Stimulated activated CD4-positive, alpha-beta T cell treated with anti-CD3 and anti-CD28 coated beads, Interleukin-4, amount 100 ng/mL, for 48 hours (primary cell): Measurements from ENCODE around the gene RASSF5.
A peak's percentile ranks its signal among the peaks of the same experiment; 100 is the strongest.

ENCODE experiments used
- DNase-seq, 2 donors: peaks; one replicate each; pipeline ENCODE4 v3.0.0-alpha.2; 2020; ENCODE audit warnings: low read depth in 2 of 2

Gene RASSF5, protein sequence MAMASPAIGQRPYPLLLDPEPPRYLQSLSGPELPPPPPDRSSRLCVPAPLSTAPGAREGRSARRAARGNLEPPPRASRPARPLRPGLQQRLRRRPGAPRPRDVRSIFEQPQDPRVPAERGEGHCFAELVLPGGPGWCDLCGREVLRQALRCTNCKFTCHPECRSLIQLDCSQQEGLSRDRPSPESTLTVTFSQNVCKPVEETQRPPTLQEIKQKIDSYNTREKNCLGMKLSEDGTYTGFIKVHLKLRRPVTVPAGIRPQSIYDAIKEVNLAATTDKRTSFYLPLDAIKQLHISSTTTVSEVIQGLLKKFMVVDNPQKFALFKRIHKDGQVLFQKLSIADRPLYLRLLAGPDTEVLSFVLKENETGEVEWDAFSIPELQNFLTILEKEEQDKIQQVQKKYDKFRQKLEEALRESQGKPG

GRCh38 chr1:206507284-206508129, at the start of gene RASSF5:
TSS of gene RASSF5 (plus strand) at chr1:206507531. CDS start at chr1:206507603, 72 bp downstream.
- peak; percentile 71 to 81 for DNase-seq

DNA sequence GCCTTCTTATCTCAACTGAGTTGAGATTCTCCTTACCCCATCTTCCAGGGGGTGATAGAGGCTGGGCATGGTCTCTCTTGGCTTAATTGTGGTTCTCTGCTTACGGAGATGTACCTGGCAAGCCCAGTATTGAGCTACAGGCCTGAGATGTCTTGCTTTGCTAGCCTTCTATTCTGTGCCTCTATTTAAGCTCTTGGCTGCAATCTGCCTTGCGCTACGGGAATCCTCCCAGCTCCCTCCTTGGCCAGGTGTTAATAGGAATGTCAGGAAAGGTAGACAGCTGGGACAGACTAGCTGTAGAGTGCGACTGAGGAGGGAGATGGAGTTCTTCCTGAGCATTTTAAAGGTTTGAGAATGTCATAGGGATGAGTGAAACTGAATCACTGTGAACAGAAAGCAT, 47.6 kb upstream of the RASSF5 start:
- no peak for DNase-seq

- DNase-seq = no peak
These were observed 46.4 kb upstream of the RASSF5 start for GRCh38 chr1:206460836-206461426.

DNA sequence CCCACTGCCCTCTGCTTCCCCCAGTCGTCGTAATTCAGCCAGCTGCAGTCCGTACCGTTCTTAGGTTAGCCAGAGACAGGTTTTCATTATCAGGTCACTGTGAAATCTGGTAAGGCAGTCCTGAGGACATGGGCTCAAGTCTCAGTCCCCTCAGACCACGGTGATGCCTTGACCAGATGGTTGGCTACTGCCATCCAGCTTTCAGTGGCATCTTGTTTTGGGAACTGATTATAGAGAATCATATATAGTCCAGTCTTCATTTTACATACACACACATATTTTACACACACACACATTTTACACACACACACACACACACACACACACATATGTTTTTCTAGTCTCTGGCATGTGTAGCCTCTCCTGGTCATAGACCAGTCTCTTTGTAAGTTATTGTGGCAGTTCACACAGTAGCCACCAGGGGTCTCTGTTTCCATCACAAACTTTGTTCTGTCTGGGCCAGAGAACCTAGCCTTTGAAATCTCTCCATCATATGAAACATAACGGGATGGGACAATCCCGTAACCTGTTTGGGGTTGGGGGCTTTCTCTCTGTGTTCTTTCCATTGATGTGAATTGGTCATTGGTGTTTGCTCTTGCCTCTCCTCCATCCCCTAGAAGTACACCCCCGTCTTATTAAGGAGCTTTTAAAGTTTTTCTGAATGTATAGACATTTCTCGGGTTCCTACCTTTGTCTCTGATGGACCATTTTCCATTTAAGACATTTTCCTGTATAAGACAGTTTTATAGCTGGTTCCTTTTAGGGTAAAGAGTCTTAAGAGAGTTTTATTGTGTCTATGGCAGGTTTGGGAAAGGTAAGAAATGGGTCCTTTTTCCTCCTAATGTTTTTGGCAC, 45.5 kb upstream of the RASSF5 start:
- peak; percentile 60 to 67 for DNase-seq

DNA sequence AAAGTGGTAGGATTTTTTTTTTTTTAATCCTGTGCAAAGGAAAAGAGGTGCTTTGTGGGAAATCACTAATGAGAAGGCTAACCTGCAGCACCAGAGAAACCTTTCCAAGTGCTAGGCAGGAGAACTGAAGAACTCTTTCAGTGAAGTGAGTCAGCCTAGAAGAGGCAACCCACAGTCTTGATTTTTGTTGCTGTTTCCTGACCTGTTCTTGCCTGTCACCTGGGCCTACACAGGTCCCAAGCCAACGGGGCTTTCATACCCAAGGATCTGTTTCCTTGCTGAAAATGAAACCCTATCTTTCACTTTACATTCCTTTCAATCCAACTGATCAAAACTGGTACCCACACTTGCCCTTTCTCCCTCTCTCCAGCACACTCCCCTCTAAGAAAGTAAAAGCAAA, 44.2 kb upstream of the RASSF5 start:
- DNase-seq = no peak

DNA sequence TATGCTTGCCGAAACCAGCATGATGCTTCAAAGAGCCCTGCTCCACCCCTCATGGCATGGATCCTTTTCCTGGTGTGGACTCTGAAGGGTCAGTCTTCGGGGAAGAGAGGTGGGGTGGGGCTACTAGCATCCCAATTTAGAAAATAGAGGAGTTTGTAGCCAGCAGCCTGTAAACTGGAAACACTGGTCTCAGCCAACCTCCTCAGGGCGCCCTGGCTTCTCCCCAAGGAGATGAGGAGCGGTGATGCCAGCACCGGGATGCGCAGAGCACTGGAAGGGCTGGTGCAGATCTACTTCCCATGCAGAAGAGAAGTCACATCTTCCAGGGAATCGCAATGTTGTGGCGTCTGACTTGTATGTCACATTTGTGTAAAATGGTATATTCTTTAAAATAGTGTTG, 43.4 kb upstream of the RASSF5 start:
- DNase-seq = no peak

GRCh38 chr1:206464456-206464964, 42.8 kb upstream of the RASSF5 start:
- DNase-seq = no peak

DNA sequence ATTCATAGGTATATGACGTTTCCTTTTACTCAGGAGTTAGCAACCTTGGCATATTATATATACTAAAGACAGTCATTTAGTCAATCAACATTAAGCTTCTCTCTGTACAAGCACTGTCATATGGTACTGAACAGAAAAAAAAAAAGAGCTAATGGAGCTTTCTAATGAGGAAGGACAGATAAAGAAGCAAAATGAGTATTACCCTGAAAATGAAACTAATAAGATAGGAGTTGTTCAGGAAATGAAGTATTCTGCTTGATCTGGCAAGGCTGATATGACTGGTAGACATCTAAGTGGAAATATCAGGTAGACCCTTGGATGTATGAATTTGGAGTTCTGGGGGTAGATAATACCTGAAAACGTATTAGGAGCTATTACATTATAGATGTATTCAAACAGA, 41.4 kb upstream of the RASSF5 start:
- no peak for DNase-seq

DNA sequence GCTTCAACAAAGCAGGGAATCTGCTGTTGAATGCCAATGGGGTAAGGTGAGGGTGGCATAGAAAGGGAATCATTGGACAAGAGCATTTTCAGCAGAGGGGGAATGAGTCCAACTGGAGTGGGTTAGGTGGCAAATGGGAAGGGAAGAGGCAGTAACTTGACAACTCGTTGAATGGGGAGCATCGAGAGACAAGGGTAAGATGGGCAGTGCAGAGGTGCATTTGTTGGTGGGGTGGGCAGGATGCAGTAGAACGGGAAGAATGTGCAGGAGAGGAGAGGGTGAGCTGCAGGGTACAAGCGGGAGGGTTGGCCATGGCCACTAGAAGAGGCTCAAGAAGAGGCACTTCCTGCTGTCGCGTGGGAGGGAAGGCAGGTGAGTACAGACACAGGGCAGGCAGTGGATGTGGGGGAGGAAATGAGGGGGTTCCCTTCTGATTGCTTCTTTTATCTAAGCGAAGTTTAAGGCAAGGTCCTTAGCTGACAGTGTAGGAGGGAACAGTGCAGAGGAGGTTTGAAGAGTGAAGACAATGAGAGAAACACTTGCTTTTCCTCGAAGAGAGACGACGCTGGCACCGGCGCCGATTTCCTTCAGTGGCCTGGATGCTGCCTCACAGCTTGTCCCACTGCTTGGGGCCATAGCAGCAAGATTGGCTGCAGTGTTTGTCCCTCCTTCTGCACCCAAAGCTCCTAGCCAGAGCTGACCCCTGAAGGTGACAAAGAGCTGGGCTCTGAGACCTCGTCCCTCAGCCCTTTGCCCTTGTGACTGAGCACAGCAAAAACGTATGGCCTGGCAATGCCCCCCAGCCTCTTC, 40.3 kb upstream of the RASSF5 start:
- DNase-seq = no peak

- no peak for DNase-seq
These were observed 39.4 kb upstream of the RASSF5 start for GRCh38 chr1:206467915-206468314.

DNA sequence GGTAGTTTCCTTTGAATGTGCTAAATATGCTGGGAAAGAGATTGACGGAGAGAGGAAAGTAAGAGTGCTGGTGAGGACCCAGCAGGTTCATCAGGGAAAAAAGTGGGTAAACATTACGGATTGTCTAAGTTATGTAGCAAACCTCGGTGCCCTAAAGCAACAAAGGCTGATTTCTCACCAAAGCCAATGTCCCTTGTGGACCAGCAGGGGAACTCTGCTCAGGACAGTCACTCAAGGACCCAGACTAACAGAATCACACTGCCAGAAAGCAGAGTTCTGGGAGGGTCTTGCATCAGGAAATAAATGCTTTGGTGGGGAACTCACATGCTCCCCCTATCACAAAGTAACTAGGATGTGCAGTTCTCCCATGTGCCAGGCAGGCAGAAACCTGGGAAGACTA, 38.8 kb upstream of the RASSF5 start:
- no peak for DNase-seq

DNA sequence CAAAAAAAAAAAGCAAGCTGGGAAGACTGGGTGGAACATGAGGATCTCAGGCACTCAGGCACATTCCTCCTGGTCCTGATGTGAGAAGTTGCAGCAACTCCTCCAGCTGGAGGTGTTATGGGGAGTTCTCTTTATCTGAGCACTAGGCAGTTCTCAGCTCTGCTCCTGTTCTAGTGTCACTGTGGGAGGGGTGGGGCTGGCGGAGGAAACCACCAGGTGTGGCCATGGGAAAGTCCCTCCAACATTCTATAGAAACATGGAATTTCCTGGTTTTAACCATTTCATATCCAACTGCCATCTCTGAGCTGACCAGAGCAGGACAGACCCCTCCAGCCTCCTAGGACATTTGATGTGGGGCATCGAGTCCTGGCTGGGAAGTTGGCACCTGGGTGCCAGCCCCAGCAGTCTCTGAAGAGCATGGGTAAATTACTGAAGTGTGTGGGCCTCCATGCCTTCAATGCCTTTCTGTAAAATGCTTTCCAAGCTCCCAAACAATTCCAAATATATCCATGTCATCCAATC, 37.9 kb upstream of the RASSF5 start:
- DNase-seq = no peak

DNA sequence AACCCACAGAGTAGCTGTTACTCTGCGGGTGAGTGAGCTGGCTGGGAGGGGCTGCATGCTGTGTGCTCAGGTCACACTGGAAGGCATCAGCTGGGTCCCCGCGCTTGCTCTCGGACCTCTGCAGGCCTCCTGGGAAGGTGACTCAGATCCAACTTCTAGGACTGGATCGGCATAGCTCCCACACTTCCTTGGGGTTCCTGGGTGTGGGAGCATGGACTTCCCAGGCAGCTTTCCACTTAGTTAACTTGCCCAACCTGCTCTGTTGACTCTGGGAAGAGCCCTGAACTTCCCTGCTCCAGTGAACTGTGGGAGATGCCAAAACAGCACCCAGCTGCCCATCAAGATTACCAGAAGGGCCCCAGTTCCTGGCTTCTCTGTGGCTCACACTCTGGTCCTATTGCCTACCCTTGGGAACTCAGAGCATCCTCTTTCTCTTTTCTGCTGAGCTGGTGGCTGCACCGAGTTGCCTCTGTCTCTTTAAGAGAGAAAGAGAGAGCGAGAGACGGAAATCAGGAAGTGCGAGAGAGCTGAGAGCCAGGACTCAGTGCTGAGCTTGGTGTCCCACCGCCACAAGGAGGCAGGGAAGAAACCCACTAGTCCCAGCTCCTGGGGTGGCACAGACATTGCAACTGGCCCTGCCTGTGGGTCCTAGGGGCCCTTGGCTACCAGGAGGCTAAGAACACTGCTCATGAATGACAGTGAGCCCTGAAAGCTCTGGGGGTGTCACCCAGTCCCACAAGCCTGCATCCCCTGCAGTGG, 37.2 kb upstream of the RASSF5 start, which contains the start of gene IKBKE:
TSS of gene IKBKE (plus strand) at position 544 of the 759 bp plus-strand sequence. CDS start 2,752 bp downstream, outside the sequence.
- no peak for DNase-seq

- no peak for DNase-seq
These were observed 36.5 kb upstream of the RASSF5 start for GRCh38 chr1:206470692-206471414.

GRCh38 chr1:206471415-206471801, 35.9 kb upstream of the RASSF5 start:
- no peak for DNase-seq

DNA sequence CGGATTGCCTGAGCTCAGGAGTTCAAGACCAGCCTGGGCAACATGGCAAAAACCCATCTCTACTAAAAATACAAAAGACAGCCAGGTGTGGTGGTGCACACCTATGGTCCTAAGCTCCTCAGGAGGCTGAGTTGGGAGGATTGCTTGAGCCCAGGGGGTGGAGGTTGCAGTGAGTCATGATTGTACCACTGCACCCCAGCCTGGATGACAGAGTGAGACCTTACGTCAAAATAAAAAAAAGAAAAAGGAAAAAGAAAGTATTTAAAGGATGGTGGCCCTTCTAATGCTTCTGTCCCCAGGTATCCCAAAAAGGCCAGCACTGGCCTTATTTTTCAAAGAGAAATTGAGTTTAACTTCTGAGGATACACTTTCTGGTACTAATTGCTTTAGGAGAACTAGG, 35.3 kb upstream of the RASSF5 start:
- no peak for DNase-seq

DNA sequence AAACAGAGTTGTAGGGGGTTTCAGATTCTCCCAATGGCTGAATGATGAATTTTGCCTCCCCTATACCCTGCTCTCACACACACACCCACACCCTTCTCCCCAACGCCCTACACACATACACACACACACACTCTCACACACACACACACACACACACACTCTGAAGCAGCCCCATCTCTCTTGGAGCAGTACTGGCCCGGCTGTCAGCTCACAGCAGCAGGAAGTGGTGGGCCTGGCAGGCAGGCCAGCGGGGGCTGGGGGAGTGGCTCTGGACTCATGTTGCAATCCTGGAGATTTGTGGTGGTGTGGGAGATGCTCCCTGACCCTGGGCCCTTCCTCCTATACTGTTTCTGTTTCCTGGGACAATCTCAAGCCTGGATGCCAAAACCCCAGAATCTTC, 34.9 kb upstream of the RASSF5 start:
- no peak for DNase-seq

GRCh38 chr1:206472886-206473285, 34.4 kb upstream of the RASSF5 start:
- DNase-seq = no peak

GRCh38 chr1:206476058-206476457, 31.3 kb upstream of the RASSF5 start:
- DNase-seq = no peak
